ENCODE measurements around the gene IARS1. TPM values are rescaled to one million over a fixed set of nuclear protein-coding genes. Genes with fewer than 3 reads are reported as not detected.

The IARS1 gene
- 123 and 143 TPM in 2 replicates for total RNA-seq (2014; rRNA removed; shearing (Covaris generic))

DNA sequence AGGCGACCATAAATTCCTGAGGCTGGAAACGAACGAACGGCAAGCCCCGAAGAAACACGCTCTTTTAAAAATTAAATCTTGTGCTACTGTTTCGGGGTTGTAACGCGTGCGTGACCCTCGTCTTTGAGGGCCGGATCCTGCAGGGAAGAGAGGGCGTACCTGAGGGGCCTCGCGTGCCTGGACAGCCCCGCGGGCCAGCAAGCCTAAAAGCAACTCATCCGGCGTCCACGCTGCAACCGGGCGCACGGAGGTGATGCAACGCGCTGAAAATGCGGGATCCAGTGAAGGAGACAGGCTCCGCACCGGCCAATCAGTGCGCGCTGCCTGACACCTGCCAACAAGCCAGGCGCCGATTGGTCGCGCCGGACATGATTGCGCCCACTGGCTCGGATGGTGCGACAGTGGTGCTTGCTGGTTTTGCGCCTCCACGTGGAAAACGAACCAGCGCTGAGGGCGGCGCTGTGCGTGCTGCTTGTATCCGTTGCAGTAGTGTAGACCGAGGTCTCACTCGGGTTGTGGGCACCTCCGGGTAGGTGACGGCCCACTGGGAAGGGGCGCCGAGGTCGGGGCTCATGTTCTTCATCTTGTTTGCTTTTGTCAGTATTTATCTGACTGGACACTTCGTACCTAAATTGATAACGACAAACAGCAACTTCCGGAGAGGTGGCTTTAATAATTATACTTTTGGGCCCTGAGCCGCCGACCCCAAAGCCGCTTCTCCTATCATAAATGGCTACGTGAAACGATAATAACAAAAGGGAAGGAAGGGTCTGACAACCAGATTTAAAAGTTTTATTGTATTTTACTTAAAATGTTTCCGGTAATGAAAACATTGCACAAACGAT lies at the start of gene IARS1:
Gene IARS1, minus strand, starts transcription at position 246 of the 845 bp plus-strand sequence. CDS start 4,278 bp downstream, outside the sequence.
- peak; percentile 96 for DNase-seq (ENCODE audit: low read depth)

DNA sequence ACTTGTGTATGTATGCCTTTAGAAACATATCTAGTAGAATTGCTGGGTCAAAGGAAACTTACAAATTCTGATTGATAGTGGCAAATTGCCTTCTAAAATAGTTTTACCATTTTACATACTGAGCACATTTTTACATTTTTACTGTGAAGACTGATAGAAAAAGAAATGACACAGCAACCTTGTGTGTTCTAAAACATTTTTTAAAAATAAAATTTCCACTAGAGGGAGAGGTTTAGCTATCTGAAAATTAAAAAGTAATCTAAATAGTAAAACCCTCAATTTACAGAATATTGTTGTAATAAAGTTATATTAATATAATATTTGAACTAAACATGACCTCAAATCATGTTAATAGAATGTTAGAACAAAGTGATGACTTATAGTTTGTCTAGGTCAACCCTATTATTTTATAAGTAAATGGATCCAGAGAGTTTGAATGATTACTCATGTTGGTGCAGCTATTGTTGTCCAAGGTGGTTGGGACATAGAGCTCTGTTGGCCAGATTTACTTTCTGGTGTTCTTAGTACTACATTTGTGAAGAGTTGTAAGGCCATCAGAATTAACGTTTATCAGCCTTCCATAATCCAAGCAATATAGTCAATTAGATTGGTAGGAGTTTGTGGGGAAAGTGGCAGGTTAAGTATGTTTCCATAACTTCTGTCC lies 49.5 kb upstream of the IARS1 start:
- no peak for DNase-seq (ENCODE audit: low read depth)

DNA sequence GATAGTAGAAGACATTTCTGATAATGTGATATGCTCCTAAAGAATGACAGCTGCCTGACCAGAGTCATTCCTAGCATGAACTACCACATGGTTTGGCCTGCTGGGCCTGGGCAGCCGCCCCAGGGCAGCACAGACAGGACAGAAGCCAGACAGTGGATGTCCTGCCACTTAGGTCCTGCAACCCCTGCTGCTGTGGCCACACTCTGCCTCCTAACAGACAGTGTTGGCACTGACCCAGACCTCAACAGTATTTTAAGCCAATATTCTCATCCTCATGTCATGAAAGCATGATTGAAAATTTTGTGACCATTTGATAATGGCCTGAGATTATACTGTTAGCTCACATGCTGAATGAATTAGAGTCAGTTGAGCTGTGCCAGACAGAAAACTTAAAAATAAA lies 48.1 kb upstream of the IARS1 start:
- peak; percentile 36 for DNase-seq (ENCODE audit: low read depth)

DNA sequence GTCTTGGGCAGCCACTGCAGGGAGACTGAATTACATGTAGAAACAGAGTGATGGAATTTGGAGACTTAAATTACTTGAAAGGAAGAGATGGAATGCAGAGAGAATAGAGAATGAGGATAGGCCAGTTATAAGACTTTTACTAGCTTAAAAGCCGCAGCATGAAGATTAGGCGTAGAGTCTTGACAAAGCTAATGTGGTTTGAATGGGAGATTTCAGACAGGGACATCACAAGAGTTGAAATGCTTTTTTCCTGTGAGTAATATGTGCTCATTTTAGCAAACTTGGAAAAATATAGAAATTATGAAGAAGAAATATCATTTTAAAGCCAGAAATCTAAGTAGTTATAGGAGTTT lies 39.8 kb upstream of the IARS1 start:
- DNase-seq (ENCODE audit: low read depth), result no peak

DNA sequence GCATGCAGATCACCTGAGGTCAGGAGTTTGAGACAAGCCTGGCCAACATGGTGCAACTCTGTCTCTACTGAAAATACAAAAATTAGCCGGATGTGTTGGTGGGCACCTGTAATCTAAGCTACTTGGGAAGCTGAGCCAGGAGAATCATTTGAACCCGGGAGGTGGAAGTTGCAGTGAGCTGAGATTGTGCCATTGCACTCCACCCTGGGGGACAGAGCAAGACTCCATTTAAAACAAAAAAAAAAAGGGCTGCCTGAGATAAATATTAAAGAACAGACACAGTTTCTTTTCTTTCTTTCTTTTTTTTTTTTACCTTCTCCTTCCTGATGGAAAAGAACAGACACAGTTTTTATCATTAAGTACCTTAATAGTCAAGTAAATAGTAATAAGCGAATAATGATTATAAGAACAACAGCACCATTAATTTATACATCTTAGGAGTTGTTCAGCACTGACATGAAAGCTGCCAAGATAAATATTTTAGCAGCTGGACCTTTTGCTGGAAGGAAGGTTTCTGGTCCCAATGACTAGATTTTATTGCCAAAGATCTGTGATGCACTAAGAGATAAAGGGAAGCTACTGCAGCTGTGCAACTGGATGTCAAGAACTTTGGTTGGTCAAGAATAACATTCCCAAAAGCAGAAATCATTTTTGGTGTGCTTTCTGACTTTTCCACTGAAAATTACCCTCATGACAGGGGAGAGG lies 39.2 kb upstream of the IARS1 start:
- peak; percentile 11 for DNase-seq (ENCODE audit: low read depth)

DNA sequence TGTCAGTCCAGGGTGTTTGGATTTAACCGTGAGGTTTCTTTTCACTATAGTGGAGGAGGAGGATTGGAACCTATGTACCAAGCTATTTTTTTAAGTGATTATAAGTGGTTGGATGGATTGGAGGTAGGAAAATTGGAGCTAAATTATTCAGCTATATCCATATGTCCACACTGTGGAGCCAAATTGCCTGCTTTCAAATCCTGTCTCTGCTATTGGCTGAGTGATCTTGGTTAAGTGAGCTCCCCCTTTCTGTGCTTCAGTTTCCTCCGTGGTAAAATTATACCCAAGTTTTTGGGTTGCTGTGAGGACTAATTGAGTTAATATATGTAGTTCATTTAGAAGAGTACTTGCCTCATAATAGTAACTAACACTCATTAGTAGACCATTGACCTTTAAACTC lies 34.7 kb upstream of the IARS1 start:
- peak; percentile 46 for DNase-seq (ENCODE audit: low read depth)

DNA sequence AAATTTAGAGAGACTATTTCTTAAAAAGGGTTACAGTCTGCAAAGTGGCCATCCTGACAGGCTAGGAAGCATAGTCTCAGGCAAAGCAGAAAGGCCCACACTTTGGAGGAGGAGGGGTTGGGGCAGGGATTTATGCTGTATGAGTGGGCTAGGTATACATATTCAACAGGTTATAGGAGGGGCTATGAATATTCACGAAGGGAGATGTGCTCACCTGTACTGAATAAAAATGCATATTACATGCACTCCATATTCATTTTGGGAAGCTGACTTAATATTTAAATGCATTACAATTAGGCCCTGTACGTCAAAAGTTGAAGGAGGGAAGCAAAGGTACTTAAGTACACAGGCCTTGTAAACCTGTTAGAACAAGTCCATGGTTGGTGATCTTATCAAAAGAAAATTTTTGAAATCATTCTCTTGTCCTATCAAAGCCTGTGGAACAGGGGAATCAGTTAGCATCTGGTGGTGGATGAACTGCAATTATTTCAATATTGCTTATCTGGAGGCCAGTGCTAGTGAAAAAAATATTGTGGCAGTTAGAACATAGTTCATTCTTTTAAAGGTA lies 33.9 kb upstream of the IARS1 start:
- DNase-seq (ENCODE audit: low read depth), result no peak

DNA sequence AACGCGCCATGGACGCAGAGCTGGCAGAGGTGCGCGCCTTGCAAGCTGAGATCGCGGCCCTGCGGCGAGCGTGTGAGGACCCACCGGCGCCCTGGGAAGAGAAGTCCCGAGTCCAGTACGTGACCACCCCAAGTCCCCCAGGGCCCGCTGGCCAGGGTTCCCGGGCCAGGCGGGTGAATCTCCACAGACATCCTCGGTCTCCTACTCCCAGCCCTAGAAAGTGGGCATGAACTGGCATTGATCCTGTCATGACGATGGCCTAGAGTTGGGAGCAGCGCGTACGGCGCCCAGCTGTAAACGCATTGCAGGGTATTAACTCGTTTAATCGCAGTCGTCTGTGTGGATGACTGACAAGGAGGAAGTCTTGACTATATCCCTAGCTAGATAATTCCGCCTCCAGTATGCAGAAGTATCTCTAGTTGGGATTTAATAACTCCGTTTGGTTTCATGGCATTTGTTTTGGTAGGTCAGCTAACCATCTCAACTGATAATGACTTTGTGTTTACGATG lies 32.5 kb upstream of the IARS1 start:
- no peak for DNase-seq (ENCODE audit: low read depth)

DNA sequence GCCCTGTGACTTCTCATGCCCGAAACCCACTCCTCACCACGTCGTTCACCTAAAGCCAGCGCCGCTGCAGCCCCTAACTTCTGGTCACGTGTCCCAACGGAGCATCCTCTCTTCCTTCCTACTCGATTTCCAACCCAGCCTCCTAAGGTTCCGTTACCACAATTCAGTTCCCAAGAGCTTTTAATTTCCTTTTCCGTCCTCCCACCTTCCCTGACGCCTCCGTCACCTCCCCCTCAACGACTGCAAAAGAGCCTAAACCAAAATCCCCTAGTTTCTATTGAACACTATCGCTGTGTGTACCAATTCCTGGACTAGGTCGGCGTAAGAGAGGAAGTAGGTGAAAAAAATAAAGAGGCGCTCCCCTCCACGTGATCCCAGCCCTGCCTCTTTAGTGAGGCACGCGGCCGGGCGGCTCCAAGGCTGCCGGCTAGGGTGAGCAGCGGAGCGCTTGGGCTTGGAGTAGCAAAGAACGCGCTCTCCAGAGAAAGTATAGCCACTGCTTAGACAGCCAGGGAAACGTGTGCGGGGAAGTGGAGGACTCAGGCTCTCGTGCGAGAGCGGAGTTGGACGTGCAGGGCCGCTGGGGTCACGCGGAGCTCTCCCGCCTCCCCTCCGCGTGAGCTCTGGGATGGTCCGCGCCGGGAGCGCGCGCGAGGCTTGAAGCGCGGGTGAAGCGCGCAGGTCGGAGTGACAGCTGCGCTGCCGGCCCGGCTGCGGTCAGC lies 31.9 kb upstream of the IARS1 start, which contains the start of the genes CENPP and NOL8:
Gene CENPP, plus strand, starts transcription at position 685 of the 722 bp plus-strand sequence.
Gene NOL8, minus strand, starts transcription at position 82 of the 722 bp plus-strand sequence. CDS start 1,189 bp downstream, outside the sequence.
- peak; percentile 88 for DNase-seq (ENCODE audit: low read depth)

DNA sequence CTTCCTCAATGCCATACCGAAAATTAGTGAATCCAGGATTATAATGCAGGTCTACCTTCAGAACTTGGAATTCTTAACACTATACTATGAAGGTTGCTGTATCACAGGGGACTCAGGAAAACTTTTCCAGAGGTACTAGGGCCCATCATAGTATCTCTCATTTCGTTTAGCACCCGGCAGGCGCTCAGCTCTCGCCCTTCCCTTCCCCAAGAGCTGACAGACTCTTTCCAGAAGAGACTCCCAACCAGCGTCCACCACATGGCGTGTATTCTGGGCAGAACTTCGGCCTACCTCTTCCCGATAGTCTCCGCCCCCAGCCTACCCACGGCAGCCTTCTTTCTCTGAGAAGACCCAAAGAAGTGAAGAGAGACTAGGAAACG lies 31.4 kb upstream of the IARS1 start:
- no peak for DNase-seq (ENCODE audit: low read depth)

DNA sequence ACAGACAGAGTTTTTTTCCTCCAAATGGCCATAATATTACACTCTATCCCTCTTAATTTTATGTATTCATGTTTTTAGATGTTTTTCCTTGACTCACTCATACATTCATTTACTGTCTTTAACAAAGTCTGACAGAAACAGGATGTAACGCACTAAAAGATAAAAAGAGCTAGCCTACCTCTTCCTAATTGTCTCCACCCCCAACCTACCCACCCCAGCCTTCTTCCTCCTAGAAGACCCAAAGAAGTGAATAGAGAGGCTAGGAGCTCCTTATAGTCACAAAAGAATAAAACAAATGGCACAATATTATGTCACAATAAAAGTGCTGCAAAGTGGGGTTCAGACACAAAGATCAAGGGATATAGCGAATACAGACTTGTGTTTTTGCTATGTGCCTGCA lies 30.9 kb upstream of the IARS1 start:
- no peak for DNase-seq (ENCODE audit: low read depth)

DNA sequence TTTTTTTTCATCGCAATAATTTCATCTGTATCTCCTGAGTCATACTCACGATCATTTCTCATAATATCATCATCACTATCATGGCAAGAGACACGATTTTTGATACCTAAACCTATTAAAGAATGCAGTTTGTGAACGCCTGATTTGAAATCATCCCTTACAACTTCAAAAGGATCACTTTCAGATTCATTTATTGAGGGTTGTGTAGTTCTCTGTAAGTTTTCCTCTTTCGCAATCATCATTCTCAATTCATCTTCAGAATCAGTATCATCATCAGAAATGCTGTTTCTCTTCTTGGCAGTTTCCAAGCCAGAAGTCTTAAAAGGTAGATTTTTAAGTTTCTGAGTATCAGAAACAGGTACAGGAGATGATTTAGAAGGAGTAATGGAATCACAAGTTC lies 22.0 kb upstream of the IARS1 start:
- DNase-seq (ENCODE audit: low read depth), result no peak

DNA sequence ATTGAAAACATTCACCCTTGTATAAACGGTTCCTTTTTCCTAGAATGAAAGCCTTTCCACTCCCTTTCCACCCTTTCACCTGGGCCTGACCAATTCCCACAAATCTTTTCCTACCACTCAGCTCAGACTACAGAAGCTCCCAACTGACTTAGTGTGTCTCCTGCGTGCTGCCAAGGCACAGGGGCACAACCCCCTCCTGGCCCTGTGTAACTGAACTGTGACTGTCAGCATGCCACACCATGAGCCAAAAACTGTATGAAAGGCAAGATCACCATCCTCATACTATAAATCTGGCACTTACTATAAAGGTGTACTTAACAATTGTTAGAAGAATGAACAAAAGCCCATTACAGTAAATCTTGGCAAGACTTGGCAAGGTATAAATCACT lies 20.1 kb upstream of the IARS1 start:
- DNase-seq (ENCODE audit: low read depth), result no peak

DNA sequence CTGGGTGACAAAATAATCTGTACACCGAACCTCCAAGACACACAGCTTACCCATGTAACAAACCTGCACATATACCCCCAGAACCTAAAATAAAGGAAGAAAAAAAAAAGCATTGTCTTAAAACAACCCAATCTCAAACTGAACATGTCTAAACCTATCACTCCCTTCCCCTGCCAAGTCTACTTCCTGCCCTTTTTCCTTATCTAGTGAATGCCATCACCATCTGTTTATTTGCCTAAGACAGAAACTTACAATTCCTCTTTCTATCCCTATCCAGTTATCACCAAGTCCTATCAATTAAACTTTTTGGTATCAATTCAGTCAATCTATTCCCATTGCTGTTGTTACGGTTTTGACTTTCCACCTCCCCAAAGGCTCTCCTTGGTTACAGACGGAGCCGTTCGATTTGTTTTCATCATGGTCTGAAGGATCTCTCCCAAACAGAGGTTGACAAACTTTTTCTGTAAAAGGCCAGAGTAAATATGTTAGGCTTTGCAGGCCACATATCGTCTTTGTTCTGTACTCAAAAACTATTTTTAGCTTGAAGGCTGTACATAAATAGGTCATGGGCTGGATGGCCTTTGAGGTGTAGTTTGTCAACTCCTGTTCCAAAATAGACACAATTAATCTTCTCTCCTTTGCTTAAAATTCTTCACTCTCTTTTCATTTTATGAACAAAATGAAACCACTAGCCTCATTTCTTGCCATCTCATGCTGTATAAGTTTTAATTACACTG lies 19.6 kb upstream of the IARS1 start:
- DNase-seq (ENCODE audit: low read depth), result no peak

DNA sequence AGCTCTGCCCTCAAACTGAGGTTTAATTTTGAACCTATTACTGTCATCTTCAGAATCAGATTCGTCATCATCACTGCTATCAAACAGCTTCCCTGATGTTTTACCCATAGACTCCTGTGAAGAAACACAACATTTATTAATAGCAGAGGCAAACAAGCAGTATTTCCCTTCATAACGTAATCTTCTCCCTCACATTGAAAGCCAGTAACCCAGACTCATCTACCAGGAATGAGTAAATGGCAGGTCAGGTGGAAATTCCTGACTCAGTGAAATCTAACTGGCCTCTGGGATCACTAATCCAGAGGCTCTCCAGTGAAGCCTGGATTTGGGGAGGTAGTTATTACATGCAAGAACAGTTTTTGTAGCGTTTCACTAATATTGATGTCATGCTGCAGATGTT lies 17.1 kb upstream of the IARS1 start:
- DNase-seq (ENCODE audit: low read depth), result no peak

DNA sequence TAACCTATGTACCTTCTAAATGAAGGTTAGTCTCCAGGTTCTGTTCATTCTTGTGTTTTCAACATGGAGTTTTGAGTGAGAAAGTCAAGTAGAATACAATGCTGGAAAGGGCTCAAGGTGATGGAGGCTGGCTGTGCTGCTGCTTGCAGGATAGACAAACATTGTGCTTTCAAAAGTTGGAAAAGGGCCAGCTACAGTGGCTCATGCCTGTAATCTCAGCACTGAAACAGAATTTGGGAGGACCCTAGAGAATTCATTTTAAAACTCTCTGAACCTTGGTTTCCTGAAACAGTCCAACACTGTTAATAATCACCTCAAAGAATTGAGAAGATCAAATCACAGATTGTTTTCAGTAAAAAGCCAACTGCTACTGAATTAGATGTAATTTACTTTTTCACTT lies 15.4 kb upstream of the IARS1 start:
- DNase-seq (ENCODE audit: low read depth), result no peak

DNA sequence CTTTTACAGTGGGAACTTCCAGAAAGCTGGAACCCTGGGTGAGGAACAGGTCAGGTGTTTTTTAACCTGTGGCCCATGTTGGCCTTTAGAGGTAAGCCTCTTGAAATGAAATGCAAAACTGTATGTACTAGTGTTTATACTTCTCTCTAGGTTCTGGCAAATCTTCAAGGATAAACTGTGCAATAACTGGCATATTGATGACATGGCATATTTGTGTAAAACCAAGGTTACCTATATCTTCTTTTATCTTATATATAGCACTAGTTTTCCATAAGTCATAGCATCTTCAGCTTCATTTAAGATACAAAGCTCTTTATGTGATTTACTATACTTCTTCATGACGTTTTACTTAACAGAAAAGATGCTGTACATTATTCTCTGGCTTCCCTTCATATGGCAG lies 7.4 kb upstream of the IARS1 start:
- DNase-seq (ENCODE audit: low read depth), result no peak

DNA sequence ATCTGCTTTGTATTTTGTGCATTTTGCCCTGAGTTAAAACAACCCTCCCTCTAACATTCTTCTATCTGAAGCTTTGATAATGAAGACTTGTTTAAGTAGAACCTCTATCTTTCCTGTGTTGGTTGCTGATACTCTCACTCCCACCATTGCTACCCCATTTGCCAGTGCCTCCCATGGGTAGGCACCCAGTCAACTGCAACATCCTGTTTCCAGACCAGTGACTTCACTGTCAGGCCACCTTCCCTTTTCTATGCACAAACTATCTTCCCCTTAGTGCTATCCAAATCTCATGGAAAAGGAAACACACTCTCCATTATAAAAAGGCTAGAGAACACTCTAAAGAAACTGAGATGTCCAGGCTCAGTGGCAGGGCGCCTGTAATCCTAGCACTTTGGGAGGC lies 5.6 kb upstream of the IARS1 start:
- DNase-seq (ENCODE audit: low read depth), result no peak

DNA sequence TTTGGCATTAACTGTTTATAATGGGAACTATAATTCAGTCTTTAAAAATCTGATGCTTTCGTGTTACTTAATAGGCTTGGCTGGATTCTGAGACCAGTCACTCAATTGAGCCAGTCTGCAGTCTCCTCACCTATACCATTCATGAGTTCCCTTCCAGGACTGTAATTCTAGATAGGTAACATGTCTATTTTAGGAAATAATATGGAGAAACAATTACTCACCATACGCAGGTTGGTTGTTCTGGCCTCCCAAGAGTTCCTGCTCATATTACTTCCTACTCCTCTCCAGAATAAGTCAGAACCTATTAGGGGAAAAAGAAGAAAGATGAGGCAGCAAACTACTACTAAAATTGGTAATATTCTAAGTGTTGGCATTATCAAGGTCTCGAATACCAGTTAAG lies 4.5 kb upstream of the IARS1 start:
- no peak for DNase-seq (ENCODE audit: low read depth)

DNA sequence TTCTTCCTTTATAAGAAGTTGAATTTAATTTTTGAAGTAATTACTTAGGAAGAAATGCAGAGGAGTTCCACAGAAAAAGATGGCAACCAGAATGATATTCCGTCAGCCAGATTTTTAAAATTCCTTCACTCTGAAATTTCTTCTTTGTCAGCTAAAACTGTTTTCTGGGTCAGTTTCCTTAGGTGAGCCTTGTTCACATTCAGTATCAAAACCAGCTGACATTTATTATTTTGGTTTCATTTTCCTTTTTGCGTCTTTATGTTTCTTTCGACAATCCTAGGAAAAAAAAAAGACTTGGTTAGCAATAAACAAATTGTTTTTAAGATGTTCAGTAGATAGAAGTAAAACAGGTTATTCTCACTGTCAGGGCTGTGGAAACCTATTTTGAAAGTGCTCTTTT lies 4.1 kb upstream of the IARS1 start:
- DNase-seq (ENCODE audit: low read depth), result no peak

DNA sequence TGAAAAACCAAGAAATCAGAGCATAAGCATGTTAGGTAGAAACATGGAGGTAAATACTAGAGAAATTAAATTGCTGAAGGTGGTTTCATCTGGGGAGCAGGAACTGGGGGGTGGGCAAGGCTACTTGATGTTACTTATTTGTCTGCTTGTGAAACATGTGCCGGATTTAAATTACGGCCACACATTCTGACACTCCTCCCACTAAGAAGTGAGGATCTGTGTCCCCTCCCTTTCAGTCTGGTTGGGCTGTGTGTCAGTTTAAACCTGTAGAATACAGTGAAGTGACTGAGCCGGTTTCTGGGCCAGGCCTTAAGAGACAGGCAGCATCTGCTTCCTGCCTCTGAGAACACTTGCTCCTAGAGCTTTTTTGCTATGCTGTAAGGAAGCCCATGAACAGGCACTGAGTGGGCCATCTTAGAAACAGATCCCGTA lies 2.3 kb upstream of the IARS1 start:
- no peak for DNase-seq (ENCODE audit: low read depth)

Data from RPMI7951 (cell line).